A549 (cell line): ENCODE results near the gene ROR1. TPM values are rescaled to one million over a fixed set of nuclear protein-coding genes. Genes with fewer than 3 reads are reported as not detected.

Experiments used
- ATAC-seq, 2 experiments: fragments of 200-7000 bp in 1 of 2; fragments of >200 bp in 1 of 2; cut with Nextera tagmentation in 1 of 2; cut with Tn5 transposase in 1 of 2; 3 replicates each; pipeline versions ENCODE4 v1.8.0 to v1.9.1; 2018 to 2020; ENCODE audit warnings: mild to moderate bottlenecking in 1 of 2, moderate library complexity in 1 of 2
- CTCF ChIA-PET: fragments of 300-600 bp; sonication (Branson Sonifier 250); formaldehyde crosslinking; extraction: SDS; loops from one replicate; lab custom pipeline; 2021; ENCODE audit warnings: antibody characterized with exemption, inconsistent platforms; lab: Yijun Ruan, JAX
- POLR2A ChIA-PET: fragments of 350-600 bp; formaldehyde crosslinking; extraction: SDS; loops from one replicate; lab custom pipeline; 2021; ENCODE audit warnings: antibody characterized with exemption, inconsistent platforms; lab: Yijun Ruan, JAX
- DNase-seq, 2 experiments: peaks; one replicate each; pipeline versions ENCODE4 v3.0.0 to v3.0.0-alpha.2; 2011 to 2016; ENCODE audit warnings: low read depth in 1 of 2, low spot score in 1 of 2
- FAIRE-seq: peaks from 2 replicates; lab custom pipeline; 2011; peaks lifted over from hg19 to GRCh38; lab: Jason Lieb, UNC
- H3K27ac ChIP-seq, 2 experiments: fragments of >200 bp; sonication (Bioruptor Twin); formaldehyde crosslinking; 3 replicates each; pipeline ENCODE4 v1.5.1; 2016 to 2017
- H3K4me1 ChIP-seq: fragments of >200 bp; sonication (Bioruptor Twin); formaldehyde crosslinking; 3 replicates; pipeline ENCODE4 v1.6.1; 2016
- H3K4me2 ChIP-seq: fragments of >200 bp; sonication (Bioruptor Twin); formaldehyde crosslinking; 3 replicates; pipeline ENCODE4 v1.6.1; 2016
- H3K4me3 ChIP-seq: fragments of >200 bp; sonication (Bioruptor Twin); formaldehyde crosslinking; 3 replicates; pipeline ENCODE4 v1.5.1; 2016
- H3K9me3 ChIP-seq: fragments of >200 bp; sonication (Bioruptor Twin); formaldehyde crosslinking; 3 replicates; pipeline ENCODE4 v1.6.1; 2016
- BHLHE40 ChIP-seq: IDR thresholded peaks from 2 replicates; pipeline ENCODE4 v1.6.1; 2012; ENCODE audit warnings: low read depth, low read length, inconsistent platforms
- CBX8 ChIP-seq: fragments of 200-600 bp; sonication (generic); IDR thresholded peaks from 2 replicates; pipeline ENCODE4 v1.6.1; 2016
- CEBPB ChIP-seq, 2 experiments: fragments of >200 bp in 1 of 2; sonication (Bioruptor Twin) in 1 of 2; formaldehyde crosslinking in 1 of 2; IDR thresholded peaks; 2 replicates each; pipeline ENCODE4 v1.6.1; 2012 to 2016
- EHF ChIP-seq: fragments of 250-450 bp; sonication (Bioruptor Pico); IDR thresholded peaks from 2 replicates; pipeline ENCODE4 v1.5.0; 2020; ENCODE audit warnings: mild to moderate bottlenecking
- ELK1 ChIP-seq: fragments of 150-350 bp; IDR thresholded peaks from 2 replicates; pipeline ENCODE4 v1.6.1; 2014; ENCODE audit warnings: low read depth, mild to moderate bottlenecking, low read length
- ESRRA ChIP-seq: fragments of 150-350 bp; IDR thresholded peaks from 2 replicates; pipeline ENCODE4 v1.6.1; 2014; ENCODE audit warnings: mild to moderate bottlenecking, low read length, borderline replicate concordance
- HES2 ChIP-seq: fragments of >200 bp; sonication (Bioruptor Twin); formaldehyde crosslinking; IDR thresholded peaks from 2 replicates; pipeline ENCODE4 v1.6.1; 2016
- HEYL ChIP-seq: fragments of 250-450 bp; sonication (Bioruptor Pico); IDR thresholded peaks from 2 replicates; pipeline ENCODE4 v1.8.0; 2021; ENCODE audit warnings: mild to moderate bottlenecking, moderate library complexity
- HOXB13 ChIP-seq: fragments of 250-450 bp; sonication (Bioruptor Pico); IDR thresholded peaks from 2 replicates; pipeline ENCODE4 v1.5.0; 2020; ENCODE audit warnings: low read depth, mild to moderate bottlenecking, moderate library complexity
- JUNB ChIP-seq: fragments of >200 bp; sonication (Bioruptor Twin); formaldehyde crosslinking; IDR thresholded peaks from 2 replicates; pipeline ENCODE4 v1.6.1; 2016
- MAZ ChIP-seq: fragments of 150-350 bp; IDR thresholded peaks from 2 replicates; pipeline ENCODE4 v1.6.1; 2014; ENCODE audit warnings: antibody characterized with exemption, low read depth, low read length, borderline replicate concordance
- MYC ChIP-seq: IDR thresholded peaks from 2 replicates; pipeline ENCODE4 v1.6.1; 2012; ENCODE audit warnings: mild to moderate bottlenecking, inconsistent platforms, low read length, improper control_type of control experiment, borderline replicate concordance
- NFE2L2 ChIP-seq: fragments of 150-350 bp; conservative IDR thresholded peaks from 2 replicates; pipeline ENCODE4 v1.6.1; 2014; ENCODE audit warnings: low read length
- PBX3 ChIP-seq: IDR thresholded peaks from 2 replicates; pipeline ENCODE4 v1.6.1; 2012
- RAD21 ChIP-seq, 2 experiments: fragments of >200 bp in 1 of 2; sonication (Bioruptor Twin) in 1 of 2; formaldehyde crosslinking in 1 of 2; IDR thresholded peaks in 1 of 2; conservative IDR thresholded peaks in 1 of 2; 2 replicates in 1 of 2; 3 replicates in 1 of 2; pipeline ENCODE4 v1.6.1; 2012 to 2018; ENCODE audit warnings: inconsistent platforms in 1 of 2
- RFX5 ChIP-seq: fragments of 450-650 bp; IDR thresholded peaks from 2 replicates; pipeline ENCODE4 v1.7.1; 2014; ENCODE audit warnings: antibody characterized with exemption, mild to moderate bottlenecking, moderate library complexity
- RNF2 ChIP-seq: fragments of 200-600 bp; sonication (generic); IDR thresholded peaks from 2 replicates; pipeline ENCODE4 v1.6.1; 2016; ENCODE audit warnings: low read depth, mild to moderate bottlenecking, antibody characterized with exemption, moderate library complexity, borderline replicate concordance
- SMC3 ChIP-seq: fragments of >200 bp; sonication (Bioruptor Twin); formaldehyde crosslinking; IDR thresholded peaks from 3 replicates; pipeline ENCODE4 v1.6.1; 2018; ENCODE audit warnings: inconsistent platforms
- TFCP2L1 ChIP-seq: fragments of 250-450 bp; sonication (Bioruptor Pico); IDR thresholded peaks from 2 replicates; pipeline ENCODE4 v1.5.0; 2021; ENCODE audit warnings: mild to moderate bottlenecking
- USF2 ChIP-seq: fragments of 450-650 bp; IDR thresholded peaks from 2 replicates; pipeline ENCODE4 v1.6.1; 2014; ENCODE audit warnings: antibody characterized with exemption
- ZFP36 ChIP-seq: fragments of 450-650 bp; IDR thresholded peaks from 2 replicates; pipeline ENCODE4 v1.6.1; 2014; ENCODE audit warnings: borderline replicate concordance; ENCODE audit not compliant: partially characterized antibody
- ZSCAN20 ChIP-seq: fragments of 250-450 bp; sonication (Bioruptor Pico); IDR thresholded peaks from 2 replicates; pipeline ENCODE4 v1.8.0; 2022; ENCODE audit warnings: mild to moderate bottlenecking, moderate library complexity
- WGBS: methylation state at CpG from one replicate; pipeline ENCODE4 v1.1.6; 2017; ENCODE audit errors: missing lambda C conversion rate; 5-methylcytosine and 5-hydroxymethylcytosine counted together
- polyA plus RNA-seq, 4 experiments: library from polyadenylated mRNA; depleted of rRNA in 3 of 4; stranded (reverse); fragments of >200 nt; fragmentation: RNase III in 1 of 4; extraction: RNeasy Plus Mini Kit Qiagen cat#74134 plus additional on column Dnase treatment in 1 of 4; gene quantifications; 2 replicates in 3 of 4; 3 replicates in 1 of 4; pipeline ENCODE4 v1.2.3, GENCODE V29; 2011 to 2017
- TF ChIP-seq, protein P1 (sequence below): fragments of 250-450 bp; sonication (Bioruptor Pico); IDR thresholded peaks from 2 replicates; pipeline ENCODE4 v1.5.0; 2021; ENCODE audit warnings: mild to moderate bottlenecking, moderate library complexity, borderline replicate concordance
- TF ChIP-seq, protein P2 (sequence below): fragments of 200-600 bp; sonication (generic); IDR thresholded peaks from 2 replicates; pipeline ENCODE4 v1.6.1; 2016; ENCODE audit warnings: antibody characterized with exemption, mild to moderate bottlenecking, moderate library complexity
- TF ChIP-seq, protein P3 (sequence below): fragments of >200 bp; sonication (Bioruptor Twin); formaldehyde crosslinking; IDR thresholded peaks from 3 replicates; pipeline ENCODE4 v1.6.1; 2016

The ROR1 gene
- polyA plus RNA-seq, 2 of the 4 experiments (the other 2 are of a cell fraction), result 6.5 to 19.0 TPM

GRCh38 chr1:64001038-64001437 is 227.2 kb downstream of the ROR1 start:
- TF ChIP-seq CBX8 (no peak), ZFP36 (no peak), RFX5 (no peak), ELK1 (no peak), HEYL (CRISPR knock-in tag) (no peak), EHF (CRISPR knock-in tag) (no peak), SMC3 (no peak), HES2 (no peak), BHLHE40 (no peak), RAD21 (conservative IDR thresholded peaks at IDR 0.05 in 1 of 2, IDR thresholded peaks at IDR 0.05 in 1 of 2) (no peak), CEBPB (IDR thresholded peaks at IDR 0.05) (no peak), ZSCAN20 (CRISPR knock-in tag) (no peak), USF2 (no peak), PBX3 (no peak), RNF2 (no peak), MYC (no peak)
- TF ChIP-seq, protein P1, sequence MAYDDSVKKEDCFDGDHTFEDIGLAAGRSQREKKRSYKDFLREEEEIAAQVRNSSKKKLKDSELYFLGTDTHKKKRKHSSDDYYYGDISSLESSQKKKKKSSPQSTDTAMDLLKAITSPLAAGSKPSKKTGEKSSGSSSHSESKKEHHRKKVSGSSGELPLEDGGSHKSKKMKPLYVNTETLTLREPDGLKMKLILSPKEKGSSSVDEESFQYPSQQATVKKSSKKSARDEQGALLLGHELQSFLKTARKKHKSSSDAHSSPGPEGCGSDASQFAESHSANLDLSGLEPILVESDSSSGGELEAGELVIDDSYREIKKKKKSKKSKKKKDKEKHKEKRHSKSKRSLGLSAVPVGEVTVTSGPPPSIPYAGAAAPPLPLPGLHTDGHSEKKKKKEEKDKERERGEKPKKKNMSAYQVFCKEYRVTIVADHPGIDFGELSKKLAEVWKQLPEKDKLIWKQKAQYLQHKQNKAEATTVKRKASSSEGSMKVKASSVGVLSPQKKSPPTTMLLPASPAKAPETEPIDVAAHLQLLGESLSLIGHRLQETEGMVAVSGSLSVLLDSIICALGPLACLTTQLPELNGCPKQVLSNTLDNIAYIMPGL, result no peak
- TF ChIP-seq, all 56 proteins: peak for 0
- Histone ChIP-seq H3K4me2 (no peak overlapping the region), H3K9me3 (no peaks in the 10 kb centered on the region), H3K4me1 (peaks cover 22% of the 10 kb centered on the region), H3K4me3 (no peak overlapping the region), H3K27ac (no peak overlapping the region)
- ATAC-seq (no peak), DNase-seq (no peak), FAIRE-seq (no peak)
- ChIA-PET CTCF (no interaction called here), POLR2A (no interaction called here)
- 85% methylated on average over 2 of the region's 2 CpGs for WGBS

DNA sequence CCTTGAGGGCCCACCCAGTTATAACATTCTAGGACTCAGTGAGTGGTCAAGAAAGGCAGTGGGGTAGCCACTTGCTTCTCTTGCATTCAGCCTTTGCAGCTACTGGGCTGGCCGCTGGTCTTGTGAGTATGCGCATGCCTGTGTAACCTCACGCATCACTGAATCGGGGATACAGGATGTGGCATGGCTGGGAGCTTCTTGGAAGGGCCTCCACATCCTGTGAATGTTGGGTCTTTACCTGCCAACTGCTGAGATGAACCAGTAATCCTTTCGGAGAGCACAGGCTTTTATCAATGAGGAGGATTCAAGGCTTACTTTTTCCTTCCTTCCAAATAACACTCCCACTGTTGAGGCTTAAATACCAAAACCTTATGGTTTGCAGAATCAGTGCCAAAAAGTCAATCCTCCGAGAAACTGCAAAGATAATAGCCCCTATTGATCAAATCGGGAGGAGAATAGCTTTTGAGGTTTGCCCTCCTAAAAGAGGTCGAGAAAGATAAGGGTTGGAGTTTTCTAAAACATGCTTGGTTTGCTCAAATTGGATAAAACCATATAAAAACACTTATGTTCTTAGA is 230.7 kb downstream of the ROR1 start:
- ATAC-seq (no peak), DNase-seq (no peak), FAIRE-seq (no peak)
- WGBS, result 94% methylated on average over 8 of the region's 8 CpGs
- ChIA-PET POLR2A (no interaction called here), CTCF (interaction anchor here (1.3 kb wide), 1 partner anchor 9 kb away, joined by 5 read pairs; no protein-coding TSS in a partner anchor)
- Histone ChIP-seq H3K4me2 (no peak overlapping the region), H3K27ac (no peak overlapping the region), H3K9me3 (no peaks in the 10 kb centered on the region), H3K4me1 (peaks cover 36% of the 10 kb centered on the region), H3K4me3 (no peak overlapping the region)
- TF ChIP-seq ESRRA, result no peak
- TF ChIP-seq, protein P1, result no peak
- TF ChIP-seq MAZ, result no peak
- no peak for TF ChIP-seq HOXB13 (CRISPR knock-in tag)
- TF ChIP-seq RFX5, result no peak
- TF ChIP-seq, protein P2, sequence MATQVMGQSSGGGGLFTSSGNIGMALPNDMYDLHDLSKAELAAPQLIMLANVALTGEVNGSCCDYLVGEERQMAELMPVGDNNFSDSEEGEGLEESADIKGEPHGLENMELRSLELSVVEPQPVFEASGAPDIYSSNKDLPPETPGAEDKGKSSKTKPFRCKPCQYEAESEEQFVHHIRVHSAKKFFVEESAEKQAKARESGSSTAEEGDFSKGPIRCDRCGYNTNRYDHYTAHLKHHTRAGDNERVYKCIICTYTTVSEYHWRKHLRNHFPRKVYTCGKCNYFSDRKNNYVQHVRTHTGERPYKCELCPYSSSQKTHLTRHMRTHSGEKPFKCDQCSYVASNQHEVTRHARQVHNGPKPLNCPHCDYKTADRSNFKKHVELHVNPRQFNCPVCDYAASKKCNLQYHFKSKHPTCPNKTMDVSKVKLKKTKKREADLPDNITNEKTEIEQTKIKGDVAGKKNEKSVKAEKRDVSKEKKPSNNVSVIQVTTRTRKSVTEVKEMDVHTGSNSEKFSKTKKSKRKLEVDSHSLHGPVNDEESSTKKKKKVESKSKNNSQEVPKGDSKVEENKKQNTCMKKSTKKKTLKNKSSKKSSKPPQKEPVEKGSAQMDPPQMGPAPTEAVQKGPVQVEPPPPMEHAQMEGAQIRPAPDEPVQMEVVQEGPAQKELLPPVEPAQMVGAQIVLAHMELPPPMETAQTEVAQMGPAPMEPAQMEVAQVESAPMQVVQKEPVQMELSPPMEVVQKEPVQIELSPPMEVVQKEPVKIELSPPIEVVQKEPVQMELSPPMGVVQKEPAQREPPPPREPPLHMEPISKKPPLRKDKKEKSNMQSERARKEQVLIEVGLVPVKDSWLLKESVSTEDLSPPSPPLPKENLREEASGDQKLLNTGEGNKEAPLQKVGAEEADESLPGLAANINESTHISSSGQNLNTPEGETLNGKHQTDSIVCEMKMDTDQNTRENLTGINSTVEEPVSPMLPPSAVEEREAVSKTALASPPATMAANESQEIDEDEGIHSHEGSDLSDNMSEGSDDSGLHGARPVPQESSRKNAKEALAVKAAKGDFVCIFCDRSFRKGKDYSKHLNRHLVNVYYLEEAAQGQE, result no peak
- TF ChIP-seq TFCP2L1 (CRISPR knock-in tag), result no peak
- no peak for TF ChIP-seq JUNB
- TF ChIP-seq, protein P3, sequence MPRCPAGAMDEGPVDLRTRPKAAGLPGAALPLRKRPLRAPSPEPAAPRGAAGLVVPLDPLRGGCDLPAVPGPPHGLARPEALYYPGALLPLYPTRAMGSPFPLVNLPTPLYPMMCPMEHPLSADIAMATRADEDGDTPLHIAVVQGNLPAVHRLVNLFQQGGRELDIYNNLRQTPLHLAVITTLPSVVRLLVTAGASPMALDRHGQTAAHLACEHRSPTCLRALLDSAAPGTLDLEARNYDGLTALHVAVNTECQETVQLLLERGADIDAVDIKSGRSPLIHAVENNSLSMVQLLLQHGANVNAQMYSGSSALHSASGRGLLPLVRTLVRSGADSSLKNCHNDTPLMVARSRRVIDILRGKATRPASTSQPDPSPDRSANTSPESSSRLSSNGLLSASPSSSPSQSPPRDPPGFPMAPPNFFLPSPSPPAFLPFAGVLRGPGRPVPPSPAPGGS, result no peak
- TF ChIP-seq RNF2, result no peak
- no peak for TF ChIP-seq NFE2L2
